H1 (cell line): Measurements from ENCODE around the gene DISP1. TPM values are rescaled to one million over a fixed set of nuclear protein-coding genes. Genes with fewer than 3 reads are reported as not detected.

Experiments used
- CTCF ChIA-PET: fragments of 300-600 bp; sonication (Branson Sonifier 250); formaldehyde crosslinking; loops from one replicate; lab custom pipeline; 2021; ENCODE audit not compliant: partially characterized antibody; lab: Charles Lee
- POLR2A ChIA-PET: fragments of 300-600 bp; sonication (Branson Sonifier 250); formaldehyde crosslinking; loops from one replicate; lab custom pipeline; 2021; ENCODE audit warnings: inconsistent platforms; ENCODE audit not compliant: partially characterized antibody; lab: Charles Lee
- DNase-seq, 2 experiments: peaks; one replicate each; pipeline versions ENCODE4 v3.0.0 to v3.0.0-alpha.2; 2010 to 2022; ENCODE audit warnings: low spot score in 2 of 2, low read depth in 1 of 2, mixed read lengths in 1 of 2
- FAIRE-seq: peaks from 2 replicates; lab custom pipeline; 2011; peaks lifted over from hg19 to GRCh38; lab: Jason Lieb, UNC
- H2AFZ ChIP-seq: 2 replicates; pipeline ENCODE4 v1.8.1; 2012; ENCODE audit warnings: low read length, inconsistent platforms
- H2AK5ac ChIP-seq: 2 replicates; pipeline ENCODE4 v1.6.1; 2013; ENCODE audit warnings: low read depth, low read length
- H2BK120ac ChIP-seq: replicated peaks from 2 replicates; pipeline ENCODE3; 2013; ENCODE audit warnings: low read depth, low read length, inconsistent platforms
- H2BK12ac ChIP-seq: 2 replicates; pipeline ENCODE4 v1.6.1; 2013; ENCODE audit warnings: low read depth, low read length
- H2BK15ac ChIP-seq: 2 replicates; pipeline ENCODE4 v1.6.1; 2013; ENCODE audit warnings: low read length
- H2BK20ac ChIP-seq: 2 replicates; pipeline ENCODE4 v1.6.1; 2013; ENCODE audit warnings: low read length
- H2BK5ac ChIP-seq: 2 replicates; pipeline ENCODE4 v1.6.1; 2013; ENCODE audit warnings: low read depth, low read length
- H3K14ac ChIP-seq: 2 replicates; pipeline ENCODE4 v1.6.1; 2013; ENCODE audit warnings: inconsistent platforms; ENCODE audit not compliant: insufficient read length
- H3K18ac ChIP-seq: 2 replicates; pipeline ENCODE4 v1.6.1; 2013; ENCODE audit warnings: low read length; ENCODE audit errors: extremely low read depth
- H3K23ac ChIP-seq: 2 replicates; pipeline ENCODE4 v1.6.1; 2013; ENCODE audit warnings: inconsistent platforms; ENCODE audit not compliant: insufficient read length
- H3K23me2 ChIP-seq: 2 replicates; pipeline ENCODE4 v1.6.1; 2013; ENCODE audit warnings: low read depth, low read length
- H3K27ac ChIP-seq: 2 replicates; pipeline ENCODE4 v1.6.1; 2011; ENCODE audit warnings: low read depth, low read length, inconsistent platforms
- H3K27me3 ChIP-seq, 4 experiments: replicated peaks in 1 of 4; 1 replicate in 1 of 4; 2 replicates in 3 of 4; pipeline versions ENCODE4 v1.6.1 to v1.8.1; 2011 to 2013; ENCODE audit warnings: low read length in 3 of 4, mild to moderate bottlenecking in 3 of 4, inconsistent platforms in 2 of 4, mixed read lengths in 2 of 4, moderate library complexity in 1 of 4; ENCODE audit not compliant: control insufficient read depth in 3 of 4, insufficient read depth in 3 of 4; ENCODE audit errors: extremely low read depth in 1 of 4
- H3K36me3 ChIP-seq, 4 experiments: 2 replicates each; pipeline versions ENCODE4 v1.6.1 to v1.8.1; 2011 to 2013; ENCODE audit warnings: mild to moderate bottlenecking in 4 of 4, low read length in 3 of 4, moderate library complexity in 2 of 4, control low read depth in 1 of 4, inconsistent platforms in 1 of 4; ENCODE audit not compliant: insufficient read depth in 4 of 4, control insufficient read depth in 2 of 4
- H3K4ac ChIP-seq: replicated peaks from 2 replicates; pipeline ENCODE3; 2013; ENCODE audit warnings: low read length, low read depth, mixed read lengths, inconsistent platforms; ENCODE audit not compliant: insufficient read length
- H3K4me1 ChIP-seq, 4 experiments: replicated peaks in 1 of 4; 1 replicate in 1 of 4; 2 replicates in 3 of 4; pipeline versions ENCODE4 v1.6.1 to v1.8.1; 2011 to 2013; ENCODE audit warnings: low read length in 3 of 4, inconsistent platforms in 2 of 4, mixed read lengths in 1 of 4; ENCODE audit not compliant: insufficient read depth in 4 of 4, control insufficient read depth in 3 of 4
- H3K4me2 ChIP-seq, 2 experiments: 2 replicates each; pipeline versions ENCODE4 v1.6.1 to v1.8.1; 2011 to 2013; ENCODE audit warnings: low read depth in 2 of 2, low read length in 2 of 2, control low read depth in 1 of 2, inconsistent platforms in 1 of 2, mild to moderate bottlenecking in 1 of 2; ENCODE audit not compliant: insufficient read depth in 1 of 2
- H3K4me3 ChIP-seq, 4 experiments: fragments of 200-600, 300-600 bp in 1 of 4; sonication (generic), shearing (Covaris generic), sonication (Bioruptor Twin) in 1 of 4; 2 replicates each; pipeline versions ENCODE4 v1.5.1 to v1.8.1; 2011 to 2016; ENCODE audit warnings: low read length in 4 of 4, low read depth in 3 of 4, control low read depth in 2 of 4, inconsistent platforms in 2 of 4, mild to moderate bottlenecking in 2 of 4, mixed read lengths in 1 of 4, moderate library complexity in 1 of 4; ENCODE audit not compliant: insufficient read depth in 2 of 4; ENCODE audit errors: extremely low read depth in 1 of 4
- H3K56ac ChIP-seq: replicated peaks from 2 replicates; pipeline ENCODE3; 2013; ENCODE audit warnings: low read depth, mild to moderate bottlenecking, mixed read lengths, low read length, inconsistent platforms; ENCODE audit not compliant: insufficient read length
- H3K79me1 ChIP-seq: 2 replicates; pipeline ENCODE4 v1.6.1; 2013; ENCODE audit warnings: low read depth, low read length, control low read depth
- H3K79me2 ChIP-seq, 2 experiments: 2 replicates each; pipeline versions ENCODE4 v1.6.1 to v1.8.1; 2012 to 2013; ENCODE audit warnings: low read length in 2 of 2, mild to moderate bottlenecking in 2 of 2, inconsistent platforms in 1 of 2; ENCODE audit not compliant: insufficient read depth in 2 of 2, control insufficient read depth in 1 of 2
- H3K9ac ChIP-seq, 4 experiments: replicated peaks in 1 of 4; 1 replicate in 1 of 4; 2 replicates in 3 of 4; pipeline versions ENCODE4 v1.6.1 to v1.8.1; 2011 to 2013; ENCODE audit warnings: low read depth in 3 of 4, low read length in 3 of 4, control low read depth in 2 of 4, mild to moderate bottlenecking in 2 of 4, moderate library complexity in 2 of 4, inconsistent platforms in 1 of 4; ENCODE audit errors: extremely low read depth in 1 of 4
- H3K9me3 ChIP-seq, 2 experiments: 2 replicates each; pipeline versions ENCODE4 v1.6.1 to v1.8.1; 2012 to 2013; ENCODE audit warnings: mild to moderate bottlenecking in 2 of 2, moderate library complexity in 2 of 2, control low read depth in 1 of 2, inconsistent platforms in 1 of 2, low read depth in 1 of 2, low read length in 1 of 2, mixed read lengths in 1 of 2; ENCODE audit not compliant: insufficient read depth in 2 of 2
- H4K20me1 ChIP-seq, 2 experiments: replicated peaks in 1 of 2; 2 replicates each; pipeline versions ENCODE3 to v1.8.1; 2011 to 2013; ENCODE audit warnings: inconsistent platforms in 2 of 2, low read length in 2 of 2, mild to moderate bottlenecking in 1 of 2; ENCODE audit not compliant: insufficient read depth in 2 of 2, control insufficient read depth in 1 of 2
- H4K5ac ChIP-seq: 2 replicates; pipeline ENCODE4 v1.6.1; 2013; ENCODE audit warnings: low read length, low read depth, mixed read lengths, inconsistent platforms; ENCODE audit not compliant: insufficient read length
- H4K8ac ChIP-seq: 2 replicates; pipeline ENCODE4 v1.8.0; 2013; ENCODE audit warnings: mild to moderate bottlenecking, moderate library complexity, low read length, inconsistent platforms; ENCODE audit not compliant: insufficient read depth; ENCODE audit errors: extremely low read depth
- H4K91ac ChIP-seq: replicated peaks from 2 replicates; pipeline ENCODE3; 2013; ENCODE audit warnings: low read length, mixed read lengths, inconsistent platforms; ENCODE audit not compliant: insufficient read length
- BACH1 ChIP-seq: IDR thresholded peaks from 2 replicates; pipeline ENCODE4 v1.6.1; 2012; ENCODE audit warnings: low read length, improper control_type of control experiment
- CBX8 ChIP-seq: fragments of 300-800, 300-1000 bp; sonication (generic); IDR thresholded peaks from 2 replicates; pipeline ENCODE4 v1.7.1; 2016; ENCODE audit warnings: low read depth, low read length, borderline replicate concordance
- CEBPB ChIP-seq: IDR thresholded peaks from 2 replicates; pipeline ENCODE4 v1.6.1; 2012; ENCODE audit warnings: low read depth, low read length
- EZH2 ChIP-seq: fragments of 200-600 bp; sonication (generic); IDR thresholded peaks from 2 replicates; pipeline ENCODE4 v1.7.1; 2012; ENCODE audit warnings: low read depth, mild to moderate bottlenecking, moderate library complexity, low read length, inconsistent platforms; ENCODE audit not compliant: severe bottlenecking
- GTF2F1 ChIP-seq: IDR thresholded peaks from 2 replicates; pipeline ENCODE4 v1.6.1; 2012; ENCODE audit warnings: low read depth, low read length, improper control_type of control experiment, borderline replicate concordance
- POU5F1 ChIP-seq: IDR thresholded peaks from 2 replicates; pipeline ENCODE4 v1.6.1; 2011; ENCODE audit warnings: low read depth, mild to moderate bottlenecking, low read length, moderate library complexity
- RAD21 ChIP-seq, 2 experiments: IDR thresholded peaks in 1 of 2; conservative IDR thresholded peaks in 1 of 2; 2 replicates each; pipeline ENCODE4 v1.6.1; 2011; ENCODE audit warnings: low read depth in 2 of 2, low read length in 2 of 2, improper control_type of control experiment in 1 of 2, inconsistent platforms in 1 of 2, mild to moderate bottlenecking in 1 of 2, moderate library complexity in 1 of 2
- RNF2 ChIP-seq: fragments of 200-900, 300-1000 bp; sonication (generic); IDR thresholded peaks from 2 replicates; pipeline ENCODE4 v1.7.1; 2016; ENCODE audit warnings: borderline replicate concordance, low read depth, mild to moderate bottlenecking, antibody characterized with exemption, low read length; ENCODE audit not compliant: poor library complexity, severe bottlenecking; ENCODE audit errors: missing control alignments
- RXRA ChIP-seq: IDR thresholded peaks from 2 replicates; pipeline ENCODE4 v1.6.1; 2011; ENCODE audit warnings: low read depth, mild to moderate bottlenecking, low read length, moderate library complexity; ENCODE audit not compliant: insufficient read depth
- SIRT6 ChIP-seq: IDR thresholded peaks from one replicate; pipeline ENCODE4 v1.7.1; 2012; ENCODE audit warnings: low read length, inconsistent platforms
- TEAD4 ChIP-seq: IDR thresholded peaks from 2 replicates; pipeline ENCODE4 v1.6.1; 2012; ENCODE audit warnings: low read depth, low read length, inconsistent platforms, mixed read lengths
- WGBS, 2 experiments: shearing (Covaris generic) in 1 of 2; methylation state at CpG; one replicate each; pipeline versions ENCODE4 v1.1.6 to v1.1.7; 2013 to 2015; ENCODE audit warnings: low lambda C conversion rate in 2 of 2, mixed read lengths in 2 of 2, inconsistent platforms in 1 of 2, low coverage in 1 of 2, missing lambda C conversion rate in 1 of 2; ENCODE audit not compliant: insufficient replicate concordance in 2 of 2, insufficient coverage in 1 of 2, insufficient read length in 1 of 2; ENCODE audit errors: extremely low coverage in 1 of 2, missing lambda C conversion rate in 1 of 2; 5-methylcytosine and 5-hydroxymethylcytosine counted together
- polyA plus RNA-seq, 7 experiments: library from polyadenylated mRNA; depleted of rRNA in 3 of 7; stranded (reverse) in 5 of 7; unstranded in 2 of 7; fragments of >200 nt in 5 of 7; fragments of 200-250 nt in 2 of 7; gene quantifications; 1 replicate in 5 of 7; 2 replicates in 1 of 7; 4 replicates in 1 of 7; pipeline versions ENCODE4 v1.2.1 to v1.2.3, GENCODE V29; 2011 to 2013; ENCODE audit warnings: missing spikeins in 2 of 7, mixed read lengths in 2 of 7
- total RNA-seq: library from RNA; stranded (reverse); fragmentation: NEBNext Ultra II Directional; extraction: Animal tissue kit (Norgen Biotek cat#: 25700); gene quantifications from 2 replicates; pipeline ENCODE4 v1.2.1, GENCODE V29; 2021

Gene DISP1
- total and polyA plus RNA-seq, 2 of the 8 experiments (the other 6 are each of a cell fraction or from before 2014, with no cell fraction given): 4.1 to 6.1 TPM

- Histone ChIP-seq H3K18ac (no peak overlapping the region), H3K27me3 (no peaks in the 10 kb centered on the region), H2BK15ac (no peak overlapping the region), H4K5ac (no peak overlapping the region), H2BK120ac (no peak overlapping the region), H4K20me1 (no peaks in the 10 kb centered on the region), H3K4me3 (no peak overlapping the region), H3K4me1 (peaks cover 0 to 4% (median 2%) of the 10 kb centered on the region in 4 experiments; a peak in 3 of 7 replicates), H3K36me3 (no peaks in the 10 kb centered on the region), H3K14ac (no peak overlapping the region), H4K91ac (no peak overlapping the region), H3K9me3 (no peaks in the 10 kb centered on the region), H3K27ac (no peak overlapping the region), H2BK20ac (no peak overlapping the region), H2AFZ (no peak overlapping the region), H3K9ac (no peak overlapping the region; a peak in 1 of 7 replicates), H2BK5ac (no peak overlapping the region), H3K4me2 (no peak overlapping the region), H3K4ac (no peak overlapping the region), H3K79me1 (no peaks in the 10 kb centered on the region; the same call in 1 of the 2 replicates), H3K23ac (no peak overlapping the region), H2AK5ac (no peak overlapping the region), H3K79me2 (peaks cover 0 to 76% of the 10 kb centered on the region in 2 experiments; a peak in 3 of 4 replicates), H3K23me2 (no peaks in the 10 kb centered on the region), H3K56ac (no peak overlapping the region), H2BK12ac (no peak overlapping the region), H4K8ac (no peak overlapping the region)
- no peak for FAIRE-seq
- no peak for DNase-seq
- POLR2A ChIA-PET: no interaction called here
- WGBS, 2 experiments: 93% methylated on average over 4 of the region's 4 CpGs; no CpG with 5 or more reads in 1 of the 2 experiments
- CTCF ChIA-PET: interaction anchor here (1.4 kb wide), 1 partner anchor 34 kb away, joined by 3 read pairs; no protein-coding TSS in a partner anchor
- TF ChIP-seq BACH1: no peak
- TF ChIP-seq CBX8: no peak
- no peak for TF ChIP-seq CEBPB
- no peak for TF ChIP-seq RXRA
- TF ChIP-seq EZH2: no peak
- TF ChIP-seq RNF2: no peak
- no peak for TF ChIP-seq SIRT6
- no peak for TF ChIP-seq RAD21 (IDR thresholded peaks at IDR 0.05 in 1 of 2, conservative IDR thresholded peaks at IDR 0.05 in 1 of 2; ENCODE audit: low read depth in 2 of 2, low read length in 2 of 2)
- TF ChIP-seq POU5F1: no peak
- TF ChIP-seq GTF2F1: no peak
- no peak for TF ChIP-seq TEAD4
These were observed 6.4 kb downstream of the DISP1 start for GRCh38 chr1:222821239-222821638.
